KMS-11 (cell line): ENCODE results near the gene CASP3.
"Not testable (repeated sequence)": the region's sequence is repeated elsewhere in the genome, so short reads cannot be mapped to it uniquely, and the experiment has no call there.

Experiments used
- H2AFZ ChIP-seq: fragments of 200-600 bp; sonication (generic); 2 replicates; pipeline ENCODE4 v1.6.1; 2016; ENCODE audit warnings: antibody characterized with exemption, mixed run types, low read depth
- H3K27ac ChIP-seq: fragments of 200-600 bp; sonication (generic); 2 replicates; pipeline ENCODE4 v1.6.1; 2016; ENCODE audit warnings: mild to moderate bottlenecking, mixed run types
- H3K27me3 ChIP-seq: fragments of 200-600 bp; sonication (generic); 2 replicates; pipeline ENCODE4 v1.6.1; 2017; ENCODE audit warnings: mild to moderate bottlenecking, low read depth, mixed run types, moderate library complexity; ENCODE audit not compliant: insufficient read depth
- H3K36me3 ChIP-seq: fragments of 200-600 bp; sonication (generic); 2 replicates; pipeline ENCODE4 v1.6.1; 2017; ENCODE audit warnings: mild to moderate bottlenecking, mixed run types; ENCODE audit not compliant: insufficient read depth
- H3K4me1 ChIP-seq: fragments of 200-600 bp; sonication (generic); 2 replicates; pipeline ENCODE4 v1.6.1; 2016; ENCODE audit warnings: mild to moderate bottlenecking, low read depth, mixed run types; ENCODE audit not compliant: poor library complexity, severe bottlenecking
- H3K4me2 ChIP-seq: fragments of 200-600 bp; sonication (generic); 2 replicates; pipeline ENCODE4 v1.7.0; 2016; ENCODE audit warnings: mild to moderate bottlenecking, mixed run types
- H3K4me3 ChIP-seq: fragments of 200-600 bp; sonication (generic); IDR thresholded peaks from 2 replicates; pipeline ENCODE4 v1.6.1; 2017; ENCODE audit warnings: low read depth, low read length, mixed read lengths; ENCODE audit not compliant: insufficient read depth
- H3K79me2 ChIP-seq: fragments of 200-600 bp; sonication (generic); 2 replicates; pipeline ENCODE4 v1.6.1; 2016; ENCODE audit warnings: low read depth, mixed run types; ENCODE audit not compliant: insufficient read depth
- H3K9ac ChIP-seq: fragments of 200-600 bp; sonication (generic); 2 replicates; pipeline ENCODE4 v1.6.1; 2016; ENCODE audit warnings: mild to moderate bottlenecking, mixed run types
- H4K20me1 ChIP-seq: fragments of 200-600 bp; sonication (generic); 2 replicates; pipeline ENCODE4 v1.6.1; 2016; ENCODE audit warnings: mild to moderate bottlenecking, mixed run types; ENCODE audit not compliant: insufficient read depth
- CTCF ChIP-seq: fragments of 200-600 bp; sonication (generic); conservative IDR thresholded peaks from 2 replicates; pipeline ENCODE4 v1.6.1; 2017; ENCODE audit warnings: low read depth, mild to moderate bottlenecking, antibody characterized with exemption, low read length, moderate library complexity, mixed read lengths

CASP3 gene

GRCh38 chr4:184595430-184595829, 53.8 kb downstream of the CASP3 start:
- Histone ChIP-seq H3K4me1 (no peaks in the 10 kb centered on the region), H2AFZ (no peak overlapping the region), H3K79me2 (no peaks in the 10 kb centered on the region), H3K27ac (no peak overlapping the region), H3K36me3 (no peaks in the 10 kb centered on the region), H3K4me2 (no peak overlapping the region), H4K20me1 (no peaks in the 10 kb centered on the region), H3K27me3 (no peaks in the 10 kb centered on the region), H3K4me3 (no peak overlapping the region), H3K9ac (no peak overlapping the region)
- TF ChIP-seq CTCF: no peak

- Histone ChIP-seq H3K4me2 (no peak overlapping the region), H4K20me1 (no peaks in the 10 kb centered on the region), H3K9ac (no peak overlapping the region), H3K79me2 (no peaks in the 10 kb centered on the region), H2AFZ (no peak overlapping the region), H3K27me3 (no peaks in the 10 kb centered on the region), H3K4me3 (no peak overlapping the region), H3K36me3 (no peaks in the 10 kb centered on the region), H3K4me1 (no peaks in the 10 kb centered on the region), H3K27ac (no peak overlapping the region)
- no peak for TF ChIP-seq CTCF
Measured at GRCh38 chr4:184593461-184593860, 55.8 kb downstream of the CASP3 start.

GRCh38 chr4:184591747-184592270, 57.4 kb downstream of the CASP3 start:
- not testable (repeated sequence) for H3K27ac ChIP-seq, H3K36me3 ChIP-seq, H3K4me3 ChIP-seq, H3K4me1 ChIP-seq, H3K27me3 ChIP-seq, H3K4me2 ChIP-seq, H3K79me2 ChIP-seq, H3K9ac ChIP-seq, H4K20me1 ChIP-seq, H2AFZ ChIP-seq

GRCh38 chr4:184591070-184591677, 58.1 kb downstream of the CASP3 start:
- Histone ChIP-seq H4K20me1 (no peaks in the 10 kb centered on the region), H3K4me2 (no peak overlapping the region), H3K27me3 (no peaks in the 10 kb centered on the region), H3K27ac (no peak overlapping the region), H3K79me2 (no peaks in the 10 kb centered on the region), H3K4me1 (no peaks in the 10 kb centered on the region), H2AFZ (no peak overlapping the region), H3K4me3 (no peak overlapping the region), H3K36me3 (no peaks in the 10 kb centered on the region), H3K9ac (no peak overlapping the region)
- no peak for TF ChIP-seq CTCF

- Histone ChIP-seq H2AFZ (no peak overlapping the region), H3K79me2 (no peaks in the 10 kb centered on the region), H3K36me3 (no peaks in the 10 kb centered on the region), H3K4me1 (no peaks in the 10 kb centered on the region), H3K4me2 (no peak overlapping the region), H3K27ac (no peak overlapping the region), H3K9ac (no peak overlapping the region), H4K20me1 (no peaks in the 10 kb centered on the region), H3K27me3 (no peaks in the 10 kb centered on the region), H3K4me3 (no peak overlapping the region)
- TF ChIP-seq CTCF: no peak
Measured at GRCh38 chr4:184590196-184590595, 59.1 kb downstream of the CASP3 start.
